Left ventricle myocardium inferior (tissue), 1 donor: Measurements from ENCODE around the gene MPZ. TPM values are rescaled to one million over a fixed set of nuclear protein-coding genes. Genes with fewer than 3 reads are reported as not detected.

ENCODE experiments used
- DNase-seq: peaks from one replicate; pipeline ENCODE4 v3.0.0-alpha.2; 2020
- H3K27ac ChIP-seq: fragments of 200-600 bp; replicated peaks from 2 replicates; pipeline ENCODE4 v1.8.0; 2021
- H3K27me3 ChIP-seq: fragments of 200-600 bp; 2 replicates; pipeline ENCODE4 v1.8.0; 2021; ENCODE audit warnings: low read depth
- H3K36me3 ChIP-seq: fragments of 200-600 bp; 2 replicates; pipeline ENCODE4 v1.8.0; 2021
- H3K4me1 ChIP-seq: fragments of 200-600 bp; 2 replicates; pipeline ENCODE4 v1.8.0; 2021
- H3K4me3 ChIP-seq: fragments of 200-600 bp; 2 replicates; pipeline ENCODE4 v1.8.0; 2021; ENCODE audit warnings: mild to moderate bottlenecking, moderate library complexity
- H3K9me3 ChIP-seq: fragments of 200-600 bp; replicated peaks from 2 replicates; pipeline ENCODE4 v1.8.0; 2021
- intact Hi-C: fragments of 100-400 bp; cut with micrococcal nuclease; formaldehyde crosslinking; loops from one replicate; pipeline ENCODE4 v1.11.0; 2022
- total RNA-seq: library from RNA; stranded (reverse); fragmentation: NEBNext Ultra II Directional; extraction: Animal tissue kit (Norgen Biotek cat#: 25700); gene quantifications from one replicate; pipeline ENCODE4 v1.2.1, GENCODE V29; 2021
- TF ChIP-seq, protein P1 (sequence below): fragments of 200-600 bp; IDR thresholded peaks from 2 replicates; pipeline ENCODE4 v1.8.0; 2021; ENCODE audit warnings: antibody characterized with exemption, mild to moderate bottlenecking, borderline replicate concordance
- donor health status: DM: no; HTN: yes; CAD: no; lungs with severe emphysema.

Gene MPZ
- total RNA-seq, 1 donor from 2014 or later: 3.5 TPM

DNA sequence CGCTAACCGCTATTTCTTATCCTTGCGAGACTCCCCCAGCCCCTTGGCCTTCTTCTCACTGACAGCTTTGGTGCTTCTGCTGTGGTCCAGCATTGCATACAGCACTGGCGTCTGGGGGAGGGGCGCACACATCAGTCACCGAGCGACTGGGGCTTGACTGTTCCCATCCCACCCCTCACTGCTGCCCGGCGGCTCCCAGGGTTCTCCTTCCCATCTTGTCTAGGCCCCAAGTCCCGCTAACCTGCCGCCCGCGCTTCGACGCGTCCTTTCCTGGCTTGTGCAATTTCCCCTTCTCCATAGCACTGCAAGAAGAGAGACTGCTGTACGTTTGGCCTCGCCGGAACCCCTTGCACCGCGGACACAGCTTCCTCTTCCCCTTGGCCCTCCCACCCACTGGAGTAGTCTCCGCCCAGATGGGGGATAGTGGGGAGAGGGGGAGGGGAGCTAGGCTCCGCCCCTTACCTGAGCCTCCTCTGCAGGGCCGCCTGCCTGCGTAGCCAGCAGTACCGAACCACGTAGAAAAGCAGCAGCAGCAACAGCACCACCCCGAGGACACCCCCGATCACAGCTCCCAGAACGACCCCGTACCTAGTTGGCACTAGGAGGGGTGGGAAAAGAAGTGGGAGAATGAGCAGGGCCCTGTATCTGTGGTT, 3.8 kb downstream of the MPZ start:
- intact Hi-C loops: no loop called here
- peaks cover 35% of the 10 kb centered on the region for H3K4me1 ChIP-seq
- TF ChIP-seq, protein P1, sequence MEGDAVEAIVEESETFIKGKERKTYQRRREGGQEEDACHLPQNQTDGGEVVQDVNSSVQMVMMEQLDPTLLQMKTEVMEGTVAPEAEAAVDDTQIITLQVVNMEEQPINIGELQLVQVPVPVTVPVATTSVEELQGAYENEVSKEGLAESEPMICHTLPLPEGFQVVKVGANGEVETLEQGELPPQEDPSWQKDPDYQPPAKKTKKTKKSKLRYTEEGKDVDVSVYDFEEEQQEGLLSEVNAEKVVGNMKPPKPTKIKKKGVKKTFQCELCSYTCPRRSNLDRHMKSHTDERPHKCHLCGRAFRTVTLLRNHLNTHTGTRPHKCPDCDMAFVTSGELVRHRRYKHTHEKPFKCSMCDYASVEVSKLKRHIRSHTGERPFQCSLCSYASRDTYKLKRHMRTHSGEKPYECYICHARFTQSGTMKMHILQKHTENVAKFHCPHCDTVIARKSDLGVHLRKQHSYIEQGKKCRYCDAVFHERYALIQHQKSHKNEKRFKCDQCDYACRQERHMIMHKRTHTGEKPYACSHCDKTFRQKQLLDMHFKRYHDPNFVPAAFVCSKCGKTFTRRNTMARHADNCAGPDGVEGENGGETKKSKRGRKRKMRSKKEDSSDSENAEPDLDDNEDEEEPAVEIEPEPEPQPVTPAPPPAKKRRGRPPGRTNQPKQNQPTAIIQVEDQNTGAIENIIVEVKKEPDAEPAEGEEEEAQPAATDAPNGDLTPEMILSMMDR: peak; percentile 37
- no peaks in the 10 kb centered on the region for H3K36me3 ChIP-seq
- H3K27ac ChIP-seq: peak overlapping the region; percentile 69
- peaks cover 6% of the 10 kb centered on the region for H3K27me3 ChIP-seq
- DNase-seq: peak; percentile 74
- H3K4me3 ChIP-seq: peak overlapping the region; percentile 85
- no peaks in the 10 kb centered on the region for H3K9me3 ChIP-seq

DNA sequence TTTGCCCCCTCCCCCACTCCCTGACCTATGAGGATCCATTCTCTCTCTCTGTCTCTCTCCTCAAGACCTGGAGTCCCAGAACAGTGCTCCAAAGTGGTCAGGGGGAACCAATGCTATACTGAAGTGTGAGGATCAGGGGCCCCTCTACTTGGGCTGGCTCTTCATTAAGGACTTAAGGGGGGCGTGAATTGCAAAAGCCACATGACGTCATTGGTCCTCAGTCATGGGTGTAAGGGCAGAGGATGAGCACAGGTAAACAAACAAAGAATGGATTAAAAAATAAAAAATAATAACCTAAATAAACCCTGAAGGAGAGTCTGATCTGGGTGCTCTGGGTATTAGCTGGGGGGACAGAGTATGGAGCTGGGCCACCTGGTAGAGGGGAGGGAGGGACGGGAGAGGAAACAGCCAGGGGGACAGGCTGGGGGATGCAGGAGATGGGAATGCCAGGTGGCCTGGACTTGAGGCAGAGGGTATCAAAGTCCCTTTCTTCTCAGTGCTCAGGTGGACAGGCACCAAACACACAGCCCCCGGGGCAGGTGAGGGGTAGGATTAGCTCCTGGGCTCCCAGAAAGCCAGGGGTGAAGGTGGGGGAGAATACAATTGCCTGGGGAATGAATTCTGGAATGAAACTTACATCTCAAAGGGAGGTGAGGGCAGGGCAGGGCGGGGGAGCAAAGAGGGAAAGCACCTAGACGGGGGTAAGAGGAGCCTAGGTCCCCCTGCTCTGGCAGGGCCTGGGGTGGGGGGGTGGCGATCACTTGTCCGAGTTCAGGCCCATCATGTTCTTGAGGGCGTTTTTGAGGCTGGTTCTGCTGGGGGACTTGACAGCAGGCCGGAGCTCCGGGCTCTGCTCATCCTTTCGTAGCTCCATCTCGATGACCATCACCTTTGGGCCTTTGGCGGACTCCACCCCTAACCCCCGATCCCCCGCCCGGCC, 4.6 kb downstream of the MPZ start:
- H3K4me1 ChIP-seq: peaks cover 37% of the 10 kb centered on the region
- no peak for DNase-seq
- intact Hi-C loops: no loop called here

DNA sequence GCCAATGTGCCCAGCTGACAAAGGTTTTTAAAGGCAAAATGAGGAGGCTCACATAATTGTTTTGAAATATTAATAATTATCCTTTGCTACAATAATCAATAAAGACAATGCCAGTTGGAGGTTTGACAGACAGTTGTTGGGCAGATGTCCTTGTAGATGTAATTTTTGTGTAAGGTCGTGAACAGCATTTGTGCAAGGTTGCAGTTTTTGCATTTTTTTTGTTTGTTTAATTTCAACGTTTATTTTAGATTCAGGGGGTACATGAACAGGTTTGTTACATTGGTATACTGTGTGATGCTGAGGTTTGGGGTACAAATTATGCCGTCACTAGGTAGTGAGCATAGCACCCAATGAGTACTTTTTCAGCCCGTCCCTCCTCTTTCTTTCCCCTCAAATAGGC, 9.3 kb downstream of the MPZ start:
- no peak overlapping the region for H3K4me3 ChIP-seq
- H3K9me3 ChIP-seq: no peaks in the 10 kb centered on the region
- intact Hi-C loops: no loop called here
- no peaks in the 10 kb centered on the region for H3K27me3 ChIP-seq
- DNase-seq: no peak
- peaks cover 21% of the 10 kb centered on the region for H3K4me1 ChIP-seq
- TF ChIP-seq, protein P1: no peak
- H3K27ac ChIP-seq: no peak overlapping the region
- H3K36me3 ChIP-seq: no peaks in the 10 kb centered on the region

More for the DNA sequence above, 4.6 kb downstream of the MPZ start:
- H3K27me3 ChIP-seq: peaks cover 6% of the 10 kb centered on the region
- H3K27ac ChIP-seq: peak overlapping the region; percentile 69
- no peaks in the 10 kb centered on the region for H3K36me3 ChIP-seq
- TF ChIP-seq, protein P1: no peak
- H3K4me3 ChIP-seq: peak overlapping the region; percentile 85
- no peaks in the 10 kb centered on the region for H3K9me3 ChIP-seq

DNA sequence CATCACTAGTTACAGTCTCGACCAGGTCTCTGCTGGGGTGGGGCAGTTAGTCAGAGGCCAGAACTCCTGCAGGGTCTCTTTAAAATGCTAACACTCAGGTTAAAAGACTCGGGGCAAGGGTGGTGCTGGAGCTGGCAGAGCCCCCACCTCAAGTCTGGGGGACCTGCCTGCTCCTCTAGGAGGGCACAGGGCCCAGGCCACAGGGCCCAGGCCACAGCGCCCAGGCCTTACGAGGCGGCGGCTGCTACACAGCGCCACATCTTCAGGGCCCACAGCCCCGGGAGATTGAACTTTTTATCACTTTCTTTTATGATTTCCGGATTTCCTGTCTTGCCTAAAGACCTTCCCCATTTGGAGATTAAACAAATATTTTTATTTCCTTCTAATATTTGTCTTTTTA, 10.4 kb downstream of the MPZ start:
- TF ChIP-seq, protein P1: no peak

DNA sequence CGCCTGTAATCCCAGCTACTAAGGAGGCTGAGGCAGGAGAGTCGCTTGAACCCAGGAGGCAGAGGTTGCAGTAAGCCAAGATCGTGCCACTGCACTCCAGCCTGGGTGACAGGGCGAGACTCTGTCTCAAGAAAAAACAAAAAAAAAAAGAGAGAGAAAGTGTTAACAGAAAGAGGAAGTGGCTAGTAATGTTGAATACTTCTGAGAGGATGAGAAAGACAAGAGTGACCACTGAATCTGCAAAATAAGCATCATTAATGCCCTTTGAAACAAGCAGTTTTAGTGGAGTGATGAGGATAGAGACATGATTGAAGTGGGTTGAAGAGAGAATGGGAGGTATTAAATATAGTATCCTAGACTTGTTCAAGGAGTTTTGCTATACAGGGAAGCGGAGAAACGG, 11.7 kb downstream of the MPZ start:
- TF ChIP-seq, protein P1: no peak
- intact Hi-C loops: no loop called here

More for the DNA sequence above, 10.4 kb downstream of the MPZ start:
- Histone ChIP-seq H3K36me3 (no peaks in the 10 kb centered on the region), H3K9me3 (no peaks in the 10 kb centered on the region), H3K27ac (no peak overlapping the region), H3K27me3 (no peaks in the 10 kb centered on the region), H3K4me1 (peaks cover 10% of the 10 kb centered on the region), H3K4me3 (no peak overlapping the region)
- no peak for DNase-seq
- intact Hi-C loops: no loop called here

More for the DNA sequence above, 11.7 kb downstream of the MPZ start:
- Histone ChIP-seq H3K36me3 (no peaks in the 10 kb centered on the region), H3K4me3 (no peak overlapping the region), H3K27me3 (no peaks in the 10 kb centered on the region), H3K4me1 (peaks cover 3% of the 10 kb centered on the region), H3K9me3 (no peaks in the 10 kb centered on the region), H3K27ac (no peak overlapping the region)
- DNase-seq: no peak
